Choroid plexus epithelial cell (primary cell): ENCODE data around the gene TSR2.

ENCODE experiments used
- DNase-seq: peaks from one replicate; pipeline ENCODE4 v3.0.0-alpha.2; 2010; ENCODE audit warnings: low read depth
- H3K4me3 ChIP-seq: 2 replicates; pipeline ENCODE4 v1.5.1; 2011; ENCODE audit warnings: low read depth, mild to moderate bottlenecking, control low read depth, low read length, moderate library complexity
- TF ChIP-seq, protein P1 (sequence below): conservative IDR thresholded peaks from 2 replicates; pipeline ENCODE4 v1.5.1; 2011; ENCODE audit warnings: low read depth, mild to moderate bottlenecking, control low read depth, inconsistent platforms, low read length, moderate library complexity

The TSR2 gene

DNA sequence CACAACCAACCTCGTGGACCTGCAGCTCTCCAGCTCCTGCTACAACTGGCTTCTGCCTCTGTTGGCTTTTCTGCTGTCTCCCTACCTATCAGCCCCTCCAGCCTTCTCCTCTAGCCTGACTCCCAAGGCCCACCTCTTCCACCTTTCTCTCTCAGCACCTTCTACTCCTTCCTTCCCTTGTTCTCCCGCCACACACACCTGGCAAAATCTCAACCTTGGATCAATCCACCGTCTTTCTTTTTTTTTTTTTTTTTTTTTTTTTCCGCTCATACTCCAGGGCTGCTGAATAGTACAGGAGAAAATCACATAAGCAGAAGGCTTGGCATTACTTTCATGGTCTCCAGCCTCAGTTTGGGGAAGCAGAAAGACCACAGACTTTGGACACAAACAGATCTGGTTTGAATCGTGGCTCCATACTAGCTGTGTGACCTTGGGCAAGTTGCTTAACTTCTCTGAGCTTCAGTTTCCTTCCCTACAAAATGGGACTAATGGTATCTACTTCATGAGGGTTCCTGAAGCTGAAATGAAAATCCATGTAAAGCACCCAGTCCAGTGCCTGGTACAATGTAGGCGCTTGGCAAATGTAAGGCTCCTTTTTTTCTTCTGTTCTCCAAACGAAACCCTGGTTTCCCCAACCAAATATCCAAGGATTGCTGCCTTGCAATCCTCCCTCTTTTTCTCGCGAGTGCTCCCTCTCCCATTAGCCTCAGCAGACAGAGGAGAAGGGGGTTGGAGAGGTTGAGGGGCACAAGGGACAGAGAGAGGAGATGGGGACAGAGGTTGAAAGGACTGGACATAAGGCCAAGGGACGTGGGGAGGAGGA is 54.2 kb downstream of the TSR2 start:
- DNase-seq, result no peak
- TF ChIP-seq, protein P1, sequence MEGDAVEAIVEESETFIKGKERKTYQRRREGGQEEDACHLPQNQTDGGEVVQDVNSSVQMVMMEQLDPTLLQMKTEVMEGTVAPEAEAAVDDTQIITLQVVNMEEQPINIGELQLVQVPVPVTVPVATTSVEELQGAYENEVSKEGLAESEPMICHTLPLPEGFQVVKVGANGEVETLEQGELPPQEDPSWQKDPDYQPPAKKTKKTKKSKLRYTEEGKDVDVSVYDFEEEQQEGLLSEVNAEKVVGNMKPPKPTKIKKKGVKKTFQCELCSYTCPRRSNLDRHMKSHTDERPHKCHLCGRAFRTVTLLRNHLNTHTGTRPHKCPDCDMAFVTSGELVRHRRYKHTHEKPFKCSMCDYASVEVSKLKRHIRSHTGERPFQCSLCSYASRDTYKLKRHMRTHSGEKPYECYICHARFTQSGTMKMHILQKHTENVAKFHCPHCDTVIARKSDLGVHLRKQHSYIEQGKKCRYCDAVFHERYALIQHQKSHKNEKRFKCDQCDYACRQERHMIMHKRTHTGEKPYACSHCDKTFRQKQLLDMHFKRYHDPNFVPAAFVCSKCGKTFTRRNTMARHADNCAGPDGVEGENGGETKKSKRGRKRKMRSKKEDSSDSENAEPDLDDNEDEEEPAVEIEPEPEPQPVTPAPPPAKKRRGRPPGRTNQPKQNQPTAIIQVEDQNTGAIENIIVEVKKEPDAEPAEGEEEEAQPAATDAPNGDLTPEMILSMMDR, result no peak
- peak overlapping the region; percentile 67 for H3K4me3 ChIP-seq
